GM23338 (cell line): ENCODE results near the gene CYP3A4. TPM values are rescaled to one million over a fixed set of nuclear protein-coding genes. Genes with fewer than 3 reads are reported as not detected.

ENCODE experiments used
- ATAC-seq: fragments of 200-7000 bp; cut with Tn5 transposase; 3 replicates; pipeline ENCODE4 v1.9.1; 2020
- DNase-seq: peaks from one replicate; pipeline ENCODE4 v3.0.0-alpha.2; 2015; ENCODE audit warnings: low spot score
- H2AFZ ChIP-seq: fragments of 200-600 bp; sonication (generic); 2 replicates; pipeline ENCODE4 v1.8.0; 2016; ENCODE audit warnings: antibody characterized with exemption, mild to moderate bottlenecking, moderate library complexity
- H3F3A ChIP-seq: fragments of 200-600 bp; sonication (generic); replicated peaks from 2 replicates; pipeline ENCODE4 v1.8.0; 2017; ENCODE audit warnings: antibody characterized with exemption, mixed run types, low read depth
- H3K27ac ChIP-seq: fragments of 200-600 bp; sonication (generic); 2 replicates; pipeline ENCODE4 v1.6.1; 2016; ENCODE audit warnings: low read depth
- H3K27me3 ChIP-seq: fragments of 200-600 bp; sonication (generic); 2 replicates; pipeline ENCODE4 v1.8.0; 2016; ENCODE audit warnings: mild to moderate bottlenecking, mixed run types, moderate library complexity; ENCODE audit not compliant: insufficient read depth
- H3K36me3 ChIP-seq: fragments of 200-600 bp; sonication (generic); 2 replicates; pipeline ENCODE4 v1.8.0; 2016; ENCODE audit warnings: mild to moderate bottlenecking; ENCODE audit not compliant: insufficient read depth
- H3K4me1 ChIP-seq: fragments of 200-600 bp; sonication (generic); 2 replicates; pipeline ENCODE4 v1.8.0; 2016; ENCODE audit warnings: mild to moderate bottlenecking, moderate library complexity; ENCODE audit not compliant: insufficient read depth
- H3K4me2 ChIP-seq: fragments of 200-600 bp; sonication (generic); 2 replicates; pipeline ENCODE4 v1.7.1; 2017; ENCODE audit warnings: mixed run types
- H3K4me3 ChIP-seq: fragments of 200-600 bp; sonication (generic); 2 replicates; pipeline ENCODE4 v1.6.1; 2016; ENCODE audit warnings: mixed run types
- H3K79me2 ChIP-seq: fragments of 200-600 bp; sonication (generic); replicated peaks from 2 replicates; pipeline ENCODE4 v1.8.0; 2017; ENCODE audit warnings: mild to moderate bottlenecking; ENCODE audit not compliant: insufficient read depth
- H3K9me2 ChIP-seq: fragments of 200-600 bp; sonication (generic); 2 replicates; pipeline ENCODE4 v1.8.0; 2017; ENCODE audit not compliant: insufficient read depth
- H4K20me1 ChIP-seq: fragments of 200-600 bp; sonication (generic); replicated peaks from 2 replicates; pipeline ENCODE4 v1.8.0; 2017; ENCODE audit warnings: mild to moderate bottlenecking; ENCODE audit not compliant: insufficient read depth
- H3K27ac Mint-ChIP-seq: 2 replicates; pipeline ENCODE4 v1.8.0; 2020; ENCODE audit warnings: inconsistent platforms, mild to moderate bottlenecking, moderate library complexity, mixed read lengths
- H3K27me3 Mint-ChIP-seq: 3 replicates; pipeline ENCODE4 v1.8.0; 2022; ENCODE audit warnings: low read depth, mild to moderate bottlenecking, moderate library complexity, mixed read lengths, inconsistent platforms; ENCODE audit not compliant: insufficient read depth, poor library complexity
- H3K36me3 Mint-ChIP-seq: 3 replicates; pipeline ENCODE4 v1.8.0; 2021; ENCODE audit warnings: low read depth, mild to moderate bottlenecking, inconsistent platforms, moderate library complexity, mixed read lengths
- H3K4me1 Mint-ChIP-seq: 3 replicates; pipeline ENCODE4 v1.8.0; 2020; ENCODE audit warnings: mild to moderate bottlenecking, inconsistent platforms, mixed read lengths
- H3K4me3 Mint-ChIP-seq: 3 replicates; pipeline ENCODE4 v1.8.0; 2021; ENCODE audit warnings: moderate library complexity, mild to moderate bottlenecking, inconsistent platforms, mixed read lengths
- H3K9me3 Mint-ChIP-seq: 3 replicates; pipeline ENCODE4 v1.8.0; 2020; ENCODE audit warnings: moderate library complexity, mild to moderate bottlenecking, inconsistent platforms, mixed read lengths
- CREB1 ChIP-seq: fragments of 250-450 bp; sonication (Bioruptor Pico); IDR thresholded peaks from 2 replicates; pipeline ENCODE4 v1.5.0; 2020; ENCODE audit warnings: low read depth, mild to moderate bottlenecking, moderate library complexity
- EZH2 ChIP-seq: fragments of 200-600 bp; sonication (generic); IDR thresholded peaks from one replicate; pipeline ENCODE4 v1.8.0; 2017; ENCODE audit warnings: antibody characterized with exemption, mild to moderate bottlenecking, low read depth; ENCODE audit not compliant: unreplicated experiment
- EZH2phosphoT487 ChIP-seq: fragments of 200-600 bp; sonication (generic); IDR thresholded peaks from one replicate; pipeline ENCODE4 v1.8.1; 2018; ENCODE audit warnings: antibody characterized with exemption; ENCODE audit not compliant: unreplicated experiment
- JUNB ChIP-seq: IDR thresholded peaks from one replicate; pipeline ENCODE4 v1.6.1; 2016; ENCODE audit warnings: antibody characterized with exemption; ENCODE audit not compliant: unreplicated experiment
- POLR2AphosphoS5 ChIP-seq: IDR thresholded peaks from 2 replicates; pipeline ENCODE4 v1.6.1; 2016; ENCODE audit warnings: antibody characterized with exemption, low read depth
- STAT1 ChIP-seq: IDR thresholded peaks from one replicate; pipeline ENCODE4 v1.6.1; 2016; ENCODE audit warnings: antibody characterized with exemption; ENCODE audit not compliant: unreplicated experiment
- ZNF114 ChIP-seq: fragments of 250-450 bp; sonication (Bioruptor Pico); IDR thresholded peaks from 2 replicates; pipeline ENCODE4 v1.5.0; 2020; ENCODE audit warnings: mild to moderate bottlenecking, moderate library complexity
- ZNF331 ChIP-seq: fragments of 250-450 bp; sonication (Bioruptor Pico); IDR thresholded peaks from 2 replicates; pipeline ENCODE4 v1.5.0; 2020; ENCODE audit warnings: low read depth, mild to moderate bottlenecking, moderate library complexity
- polyA plus RNA-seq: library from polyadenylated mRNA; unstranded; fragments of >200 nt; fragmentation: Nextera tagmentation; extraction: Ambion mirVana; gene quantifications from 2 replicates; pipeline ENCODE4 v1.2.1, GENCODE V29; 2016
- total RNA-seq: library from RNA; depleted of rRNA; stranded (reverse); fragments of >200 nt; shearing (Covaris generic); gene quantifications from 2 replicates; pipeline ENCODE4 v1.2.3, GENCODE V29; 2014
- TF ChIP-seq, protein P1 (sequence below): IDR thresholded peaks from one replicate; pipeline ENCODE4 v1.6.1; 2018; ENCODE audit warnings: antibody characterized with exemption; ENCODE audit not compliant: unreplicated experiment
- TF ChIP-seq, protein P2 (sequence below): IDR thresholded peaks from 2 replicates; pipeline ENCODE4 v1.6.1; 2016; ENCODE audit warnings: antibody characterized with exemption
- TF ChIP-seq, protein P3 (sequence below): fragments of 250-450 bp; sonication (Bioruptor Pico); IDR thresholded peaks from 2 replicates; pipeline ENCODE4 v1.5.0; 2020; ENCODE audit warnings: mild to moderate bottlenecking, moderate library complexity

The CYP3A4 gene
- total and polyA plus RNA-seq, 2 experiments from 2014 or later: not detected

DNA sequence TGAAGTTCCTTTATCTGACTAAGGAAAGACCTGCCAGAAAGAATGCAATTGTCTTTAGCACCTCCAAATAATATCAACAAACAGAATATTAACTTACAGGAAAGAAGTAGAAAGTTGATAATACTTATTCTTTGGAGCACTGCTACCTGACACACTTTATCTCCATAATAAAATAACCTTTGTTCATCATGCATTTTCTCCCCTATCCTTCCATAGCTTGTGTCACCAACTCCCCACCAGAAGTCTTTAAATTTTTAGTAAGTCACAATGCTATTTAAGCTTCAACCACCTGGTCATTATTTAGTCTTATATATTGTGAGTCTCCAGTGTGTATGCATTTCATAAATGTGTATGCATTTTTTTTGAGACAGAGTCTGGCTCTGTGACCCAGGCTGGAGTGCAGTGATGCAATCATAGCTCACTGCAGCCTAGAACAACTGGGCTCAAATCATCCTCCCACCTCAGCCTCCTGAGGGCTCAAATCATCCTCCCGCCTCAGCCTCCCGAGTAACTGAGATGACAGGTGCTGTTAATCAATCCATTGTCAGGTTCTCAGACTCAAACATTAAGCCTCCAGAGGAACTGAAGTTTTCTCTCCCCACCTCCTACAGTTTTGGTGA, 36.5 kb upstream of the CYP3A4 start:
- Histone ChIP-seq H3K4me3 (no peak overlapping the region), H3K36me3 (no peaks in the 10 kb centered on the region), H3K9me2 (no peaks in the 10 kb centered on the region), H3K27ac (no peak overlapping the region), H3F3A (no peaks in the 10 kb centered on the region), H4K20me1 (no peaks in the 10 kb centered on the region), H3K79me2 (no peaks in the 10 kb centered on the region), H2AFZ (no peak overlapping the region), H3K4me2 (no peak overlapping the region), H3K27me3 (no peaks in the 10 kb centered on the region), H3K4me1 (no peaks in the 10 kb centered on the region)
- TF ChIP-seq ZNF331 (CRISPR knock-in tag): no peak
- TF ChIP-seq POLR2AphosphoS5: no peak
- ATAC-seq: no peak
- Mint-ChIP-seq H3K27ac (no peak overlapping the region), H3K4me1 (no peaks in the 10 kb centered on the region), H3K36me3 (no peaks in the 10 kb centered on the region), H3K9me3 (peaks cover 2% of the 10 kb centered on the region), H3K27me3 (no peaks in the 10 kb centered on the region), H3K4me3 (no peak overlapping the region)
- DNase-seq: no peak

DNA sequence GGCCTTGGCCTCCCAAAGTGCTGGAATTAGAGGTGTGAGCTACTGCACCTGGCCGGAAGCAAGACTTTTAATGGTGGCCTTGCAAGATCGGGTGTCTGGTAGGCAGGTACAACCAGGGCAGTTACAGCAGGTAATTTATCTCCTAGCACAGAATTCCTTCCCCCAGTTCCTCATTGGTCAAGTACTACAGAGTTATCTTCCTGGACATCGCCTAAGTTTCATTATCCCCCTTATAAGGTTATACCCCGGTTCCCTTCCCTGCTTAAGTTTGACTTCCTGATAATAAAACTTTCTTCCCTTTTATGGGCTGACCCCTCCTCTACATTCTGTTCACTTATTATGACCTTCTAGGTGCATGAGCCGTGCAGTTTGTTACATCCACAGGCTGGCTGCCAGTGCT, 24.8 kb upstream of the CYP3A4 start:
- Mint-ChIP-seq H3K36me3 (peaks cover 10% of the 10 kb centered on the region; the same call in 1 of the 3 replicates), H3K9me3 (peaks cover 20% of the 10 kb centered on the region)
- TF ChIP-seq EZH2phosphoT487 (no peak), CREB1 (CRISPR knock-in tag) (no peak), JUNB (no peak), ZNF331 (CRISPR knock-in tag) (no peak), EZH2 (no peak), POLR2AphosphoS5 (no peak), ZNF114 (CRISPR knock-in tag) (no peak), STAT1 (no peak)
- TF ChIP-seq, protein P1, sequence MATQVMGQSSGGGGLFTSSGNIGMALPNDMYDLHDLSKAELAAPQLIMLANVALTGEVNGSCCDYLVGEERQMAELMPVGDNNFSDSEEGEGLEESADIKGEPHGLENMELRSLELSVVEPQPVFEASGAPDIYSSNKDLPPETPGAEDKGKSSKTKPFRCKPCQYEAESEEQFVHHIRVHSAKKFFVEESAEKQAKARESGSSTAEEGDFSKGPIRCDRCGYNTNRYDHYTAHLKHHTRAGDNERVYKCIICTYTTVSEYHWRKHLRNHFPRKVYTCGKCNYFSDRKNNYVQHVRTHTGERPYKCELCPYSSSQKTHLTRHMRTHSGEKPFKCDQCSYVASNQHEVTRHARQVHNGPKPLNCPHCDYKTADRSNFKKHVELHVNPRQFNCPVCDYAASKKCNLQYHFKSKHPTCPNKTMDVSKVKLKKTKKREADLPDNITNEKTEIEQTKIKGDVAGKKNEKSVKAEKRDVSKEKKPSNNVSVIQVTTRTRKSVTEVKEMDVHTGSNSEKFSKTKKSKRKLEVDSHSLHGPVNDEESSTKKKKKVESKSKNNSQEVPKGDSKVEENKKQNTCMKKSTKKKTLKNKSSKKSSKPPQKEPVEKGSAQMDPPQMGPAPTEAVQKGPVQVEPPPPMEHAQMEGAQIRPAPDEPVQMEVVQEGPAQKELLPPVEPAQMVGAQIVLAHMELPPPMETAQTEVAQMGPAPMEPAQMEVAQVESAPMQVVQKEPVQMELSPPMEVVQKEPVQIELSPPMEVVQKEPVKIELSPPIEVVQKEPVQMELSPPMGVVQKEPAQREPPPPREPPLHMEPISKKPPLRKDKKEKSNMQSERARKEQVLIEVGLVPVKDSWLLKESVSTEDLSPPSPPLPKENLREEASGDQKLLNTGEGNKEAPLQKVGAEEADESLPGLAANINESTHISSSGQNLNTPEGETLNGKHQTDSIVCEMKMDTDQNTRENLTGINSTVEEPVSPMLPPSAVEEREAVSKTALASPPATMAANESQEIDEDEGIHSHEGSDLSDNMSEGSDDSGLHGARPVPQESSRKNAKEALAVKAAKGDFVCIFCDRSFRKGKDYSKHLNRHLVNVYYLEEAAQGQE: no peak
- TF ChIP-seq, protein P2, sequence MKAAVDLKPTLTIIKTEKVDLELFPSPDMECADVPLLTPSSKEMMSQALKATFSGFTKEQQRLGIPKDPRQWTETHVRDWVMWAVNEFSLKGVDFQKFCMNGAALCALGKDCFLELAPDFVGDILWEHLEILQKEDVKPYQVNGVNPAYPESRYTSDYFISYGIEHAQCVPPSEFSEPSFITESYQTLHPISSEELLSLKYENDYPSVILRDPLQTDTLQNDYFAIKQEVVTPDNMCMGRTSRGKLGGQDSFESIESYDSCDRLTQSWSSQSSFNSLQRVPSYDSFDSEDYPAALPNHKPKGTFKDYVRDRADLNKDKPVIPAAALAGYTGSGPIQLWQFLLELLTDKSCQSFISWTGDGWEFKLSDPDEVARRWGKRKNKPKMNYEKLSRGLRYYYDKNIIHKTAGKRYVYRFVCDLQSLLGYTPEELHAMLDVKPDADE: no peak
- TF ChIP-seq, protein P3, sequence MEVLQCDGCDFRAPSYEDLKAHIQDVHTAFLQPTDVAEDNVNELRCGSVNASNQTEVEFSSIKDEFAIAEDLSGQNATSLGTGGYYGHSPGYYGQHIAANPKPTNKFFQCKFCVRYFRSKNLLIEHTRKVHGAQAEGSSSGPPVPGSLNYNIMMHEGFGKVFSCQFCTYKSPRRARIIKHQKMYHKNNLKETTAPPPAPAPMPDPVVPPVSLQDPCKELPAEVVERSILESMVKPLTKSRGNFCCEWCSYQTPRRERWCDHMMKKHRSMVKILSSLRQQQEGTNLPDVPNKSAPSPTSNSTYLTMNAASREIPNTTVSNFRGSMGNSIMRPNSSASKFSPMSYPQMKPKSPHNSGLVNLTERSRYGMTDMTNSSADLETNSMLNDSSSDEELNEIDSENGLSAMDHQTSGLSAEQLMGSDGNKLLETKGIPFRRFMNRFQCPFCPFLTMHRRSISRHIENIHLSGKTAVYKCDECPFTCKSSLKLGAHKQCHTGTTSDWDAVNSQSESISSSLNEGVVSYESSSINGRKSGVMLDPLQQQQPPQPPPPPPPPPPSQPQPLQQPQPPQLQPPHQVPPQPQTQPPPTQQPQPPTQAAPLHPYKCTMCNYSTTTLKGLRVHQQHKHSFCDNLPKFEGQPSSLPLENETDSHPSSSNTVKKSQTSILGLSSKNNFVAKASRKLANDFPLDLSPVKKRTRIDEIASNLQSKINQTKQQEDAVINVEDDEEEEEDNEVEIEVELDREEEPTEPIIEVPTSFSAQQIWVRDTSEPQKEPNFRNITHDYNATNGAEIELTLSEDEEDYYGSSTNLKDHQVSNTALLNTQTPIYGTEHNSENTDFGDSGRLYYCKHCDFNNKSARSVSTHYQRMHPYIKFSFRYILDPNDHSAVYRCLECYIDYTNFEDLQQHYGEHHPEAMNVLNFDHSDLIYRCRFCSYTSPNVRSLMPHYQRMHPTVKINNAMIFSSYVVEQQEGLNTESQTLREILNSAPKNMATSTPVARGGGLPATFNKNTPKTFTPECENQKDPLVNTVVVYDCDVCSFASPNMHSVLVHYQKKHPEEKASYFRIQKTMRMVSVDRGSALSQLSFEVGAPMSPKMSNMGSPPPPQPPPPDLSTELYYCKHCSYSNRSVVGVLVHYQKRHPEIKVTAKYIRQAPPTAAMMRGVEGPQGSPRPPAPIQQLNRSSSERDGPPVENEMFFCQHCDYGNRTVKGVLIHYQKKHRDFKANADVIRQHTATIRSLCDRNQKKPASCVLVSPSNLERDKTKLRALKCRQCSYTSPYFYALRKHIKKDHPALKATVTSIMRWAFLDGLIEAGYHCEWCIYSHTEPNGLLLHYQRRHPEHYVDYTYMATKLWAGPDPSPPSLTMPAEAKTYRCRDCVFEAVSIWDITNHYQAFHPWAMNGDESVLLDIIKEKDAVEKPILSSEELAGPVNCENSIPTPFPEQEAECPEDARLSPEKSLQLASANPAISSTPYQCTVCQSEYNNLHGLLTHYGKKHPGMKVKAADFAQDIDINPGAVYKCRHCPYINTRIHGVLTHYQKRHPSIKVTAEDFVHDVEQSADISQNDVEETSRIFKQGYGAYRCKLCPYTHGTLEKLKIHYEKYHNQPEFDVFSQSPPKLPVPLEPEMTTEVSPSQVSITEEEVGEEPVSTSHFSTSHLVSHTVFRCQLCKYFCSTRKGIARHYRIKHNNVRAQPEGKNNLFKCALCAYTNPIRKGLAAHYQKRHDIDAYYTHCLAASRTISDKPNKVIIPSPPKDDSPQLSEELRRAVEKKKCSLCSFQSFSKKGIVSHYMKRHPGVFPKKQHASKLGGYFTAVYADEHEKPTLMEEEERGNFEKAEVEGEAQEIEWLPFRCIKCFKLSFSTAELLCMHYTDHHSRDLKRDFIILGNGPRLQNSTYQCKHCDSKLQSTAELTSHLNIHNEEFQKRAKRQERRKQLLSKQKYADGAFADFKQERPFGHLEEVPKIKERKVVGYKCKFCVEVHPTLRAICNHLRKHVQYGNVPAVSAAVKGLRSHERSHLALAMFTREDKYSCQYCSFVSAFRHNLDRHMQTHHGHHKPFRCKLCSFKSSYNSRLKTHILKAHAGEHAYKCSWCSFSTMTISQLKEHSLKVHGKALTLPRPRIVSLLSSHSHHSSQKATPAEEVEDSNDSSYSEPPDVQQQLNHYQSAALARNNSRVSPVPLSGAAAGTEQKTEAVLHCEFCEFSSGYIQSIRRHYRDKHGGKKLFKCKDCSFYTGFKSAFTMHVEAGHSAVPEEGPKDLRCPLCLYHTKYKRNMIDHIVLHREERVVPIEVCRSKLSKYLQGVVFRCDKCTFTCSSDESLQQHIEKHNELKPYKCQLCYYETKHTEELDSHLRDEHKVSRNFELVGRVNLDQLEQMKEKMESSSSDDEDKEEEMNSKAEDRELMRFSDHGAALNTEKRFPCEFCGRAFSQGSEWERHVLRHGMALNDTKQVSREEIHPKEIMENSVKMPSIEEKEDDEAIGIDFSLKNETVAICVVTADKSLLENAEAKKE (CRISPR knock-in tag): no peak

More for the DNA sequence above, 24.8 kb upstream of the CYP3A4 start:
- Mint-ChIP-seq H3K27me3 (no peaks in the 10 kb centered on the region), H3K4me3 (no peak overlapping the region), H3K27ac (no peak overlapping the region), H3K4me1 (no peaks in the 10 kb centered on the region)
- Histone ChIP-seq H3K79me2 (no peaks in the 10 kb centered on the region), H3K9me2 (peaks cover 10% of the 10 kb centered on the region), H3K27me3 (no peaks in the 10 kb centered on the region), H3K4me1 (no peaks in the 10 kb centered on the region), H3K4me3 (no peak overlapping the region), H3K36me3 (peaks cover 5% of the 10 kb centered on the region; the same call in 1 of the 2 replicates), H3K4me2 (no peak overlapping the region), H3F3A (no peaks in the 10 kb centered on the region), H4K20me1 (no peaks in the 10 kb centered on the region), H2AFZ (peak overlapping the region; percentile 97), H3K27ac (no peak overlapping the region)
- ATAC-seq (no peak), DNase-seq (no peak)
